ENCODE data around the gene DSCAML1.

DSCAML1 gene

GRCh38 chr11:117604336-117604995 is 192.6 kb downstream of the DSCAML1 start:
- DNase-seq: peak; percentile 52

GRCh38 chr11:117603932-117604331 is 193.1 kb downstream of the DSCAML1 start:
- no peak for DNase-seq

GRCh38 chr11:117601006-117601708 is 195.9 kb downstream of the DSCAML1 start:
- no peak for DNase-seq

GRCh38 chr11:117600234-117600783 is 196.7 kb downstream of the DSCAML1 start:
- peak; percentile 28 for DNase-seq

GRCh38 chr11:117597071-117597470 is 199.9 kb downstream of the DSCAML1 start:
- no peak for DNase-seq

GRCh38 chr11:117595440-117595839 is 201.6 kb downstream of the DSCAML1 start:
- DNase-seq: no peak

GRCh38 chr11:117594721-117595120 is 202.3 kb downstream of the DSCAML1 start:
- no peak for DNase-seq

- no peak for DNase-seq
Observed at GRCh38 chr11:117593065-117593464, 204.0 kb downstream of the DSCAML1 start.

- no peak for DNase-seq
Observed at GRCh38 chr11:117591316-117592039, 205.5 kb downstream of the DSCAML1 start.

GRCh38 chr11:117589063-117589462 is 208.0 kb downstream of the DSCAML1 start:
- peak; percentile 81 for DNase-seq

GRCh38 chr11:117588166-117588810 is 208.7 kb downstream of the DSCAML1 start:
- peak; percentile 20 for DNase-seq

GRCh38 chr11:117587416-117587815 is 209.6 kb downstream of the DSCAML1 start:
- DNase-seq: no peak

GRCh38 chr11:117586392-117586791 is 210.6 kb downstream of the DSCAML1 start:
- no peak for DNase-seq

- DNase-seq: no peak
Observed at GRCh38 chr11:117585631-117586030, 211.4 kb downstream of the DSCAML1 start.

- DNase-seq: no peak
Observed at GRCh38 chr11:117584056-117584830, 212.8 kb downstream of the DSCAML1 start.

GRCh38 chr11:117583063-117583801 is 213.8 kb downstream of the DSCAML1 start:
- DNase-seq: no peak

GRCh38 chr11:117582433-117582832 is 214.6 kb downstream of the DSCAML1 start:
- no peak for DNase-seq

GRCh38 chr11:117580866-117581265 is 216.2 kb downstream of the DSCAML1 start:
- DNase-seq: no peak

GRCh38 chr11:117579161-117579560 is 217.9 kb downstream of the DSCAML1 start:
- DNase-seq: no peak

GRCh38 chr11:117575856-117576255 is 221.2 kb downstream of the DSCAML1 start:
- DNase-seq: no peak

- DNase-seq: no peak
Observed at GRCh38 chr11:117574551-117574950, 222.5 kb downstream of the DSCAML1 start.
